ENCODE data around the gene ANKRD16. TPM values are rescaled to one million over a fixed set of nuclear protein-coding genes. Genes with fewer than 3 reads are reported as not detected.
A peak's percentile ranks its signal among the peaks of the same experiment; 100 is the strongest.

ANKRD16 gene
- total and polyA plus RNA-seq, 2 of the 13 experiments (the other 11 are each of a cell fraction or from before 2014, with no cell fraction given): 8.0 to 11.4 TPM

DNA sequence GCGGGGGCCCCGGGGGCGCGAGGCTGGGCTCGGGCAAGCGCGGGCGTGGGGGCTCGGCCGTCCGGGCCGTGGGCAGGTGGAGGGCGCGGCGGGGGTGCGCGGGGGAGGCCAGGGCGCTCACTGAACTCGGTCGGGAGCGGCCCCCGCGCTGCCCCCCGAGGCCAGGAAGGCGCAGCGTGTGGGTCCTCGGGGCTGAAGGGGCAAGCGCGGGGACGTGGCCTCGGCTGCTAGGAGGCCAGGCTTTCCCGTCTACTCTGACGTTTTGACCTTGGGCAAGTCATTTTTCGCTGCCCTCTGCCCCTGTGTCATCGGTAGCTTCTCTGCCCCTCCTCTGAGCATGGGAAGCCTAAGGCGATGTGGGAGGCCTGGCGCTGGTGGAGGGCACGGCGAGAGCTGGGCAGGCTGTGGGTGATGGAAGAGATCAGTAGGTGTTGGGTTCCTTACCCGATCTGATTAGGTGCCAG lies 791 bp upstream of the ANKRD16 start (continued):
- TF ChIP-seq, protein P1, sequence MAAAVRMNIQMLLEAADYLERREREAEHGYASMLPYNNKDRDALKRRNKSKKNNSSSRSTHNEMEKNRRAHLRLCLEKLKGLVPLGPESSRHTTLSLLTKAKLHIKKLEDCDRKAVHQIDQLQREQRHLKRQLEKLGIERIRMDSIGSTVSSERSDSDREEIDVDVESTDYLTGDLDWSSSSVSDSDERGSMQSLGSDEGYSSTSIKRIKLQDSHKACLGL (CRISPR knock-in tag; IDR thresholded peaks at IDR 0.05): no peak
- no peak for TF ChIP-seq ZNF441 (CRISPR knock-in tag; IDR thresholded peaks at IDR 0.05; ENCODE audit: borderline replicate concordance)
- TF ChIP-seq, protein P2, sequence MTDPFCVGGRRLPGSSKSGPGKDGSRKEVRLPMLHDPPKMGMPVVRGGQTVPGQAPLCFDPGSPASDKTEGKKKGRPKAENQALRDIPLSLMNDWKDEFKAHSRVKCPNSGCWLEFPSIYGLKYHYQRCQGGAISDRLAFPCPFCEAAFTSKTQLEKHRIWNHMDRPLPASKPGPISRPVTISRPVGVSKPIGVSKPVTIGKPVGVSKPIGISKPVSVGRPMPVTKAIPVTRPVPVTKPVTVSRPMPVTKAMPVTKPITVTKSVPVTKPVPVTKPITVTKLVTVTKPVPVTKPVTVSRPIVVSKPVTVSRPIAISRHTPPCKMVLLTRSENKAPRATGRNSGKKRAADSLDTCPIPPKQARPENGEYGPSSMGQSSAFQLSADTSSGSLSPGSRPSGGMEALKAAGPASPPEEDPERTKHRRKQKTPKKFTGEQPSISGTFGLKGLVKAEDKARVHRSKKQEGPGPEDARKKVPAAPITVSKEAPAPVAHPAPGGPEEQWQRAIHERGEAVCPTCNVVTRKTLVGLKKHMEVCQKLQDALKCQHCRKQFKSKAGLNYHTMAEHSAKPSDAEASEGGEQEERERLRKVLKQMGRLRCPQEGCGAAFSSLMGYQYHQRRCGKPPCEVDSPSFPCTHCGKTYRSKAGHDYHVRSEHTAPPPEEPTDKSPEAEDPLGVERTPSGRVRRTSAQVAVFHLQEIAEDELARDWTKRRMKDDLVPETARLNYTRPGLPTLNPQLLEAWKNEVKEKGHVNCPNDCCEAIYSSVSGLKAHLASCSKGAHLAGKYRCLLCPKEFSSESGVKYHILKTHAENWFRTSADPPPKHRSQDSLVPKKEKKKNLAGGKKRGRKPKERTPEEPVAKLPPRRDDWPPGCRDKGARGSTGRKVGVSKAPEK (CRISPR knock-in tag; IDR thresholded peaks at IDR 0.05; ENCODE audit: borderline replicate concordance): no peak
- peak; percentile 9 for TF ChIP-seq AGO2 (optimal IDR thresholded peaks at IDR 0.05; ENCODE audit: low read depth, low read length)
- no peak for TF ChIP-seq IKZF1 (IDR thresholded peaks at IDR 0.05)
- peak; percentile 18; the same call in 1 of the 2 replicates for TF ChIP-seq CCDC6 (CRISPR knock-in tag; IDR thresholded peaks at IDR 0.05)
- TF ChIP-seq ZMYM3 (CRISPR knock-in tag; IDR thresholded peaks at IDR 0.05): 0 out of 2 replicates have a peak, but pooled peaks have one; percentile 26

DNA sequence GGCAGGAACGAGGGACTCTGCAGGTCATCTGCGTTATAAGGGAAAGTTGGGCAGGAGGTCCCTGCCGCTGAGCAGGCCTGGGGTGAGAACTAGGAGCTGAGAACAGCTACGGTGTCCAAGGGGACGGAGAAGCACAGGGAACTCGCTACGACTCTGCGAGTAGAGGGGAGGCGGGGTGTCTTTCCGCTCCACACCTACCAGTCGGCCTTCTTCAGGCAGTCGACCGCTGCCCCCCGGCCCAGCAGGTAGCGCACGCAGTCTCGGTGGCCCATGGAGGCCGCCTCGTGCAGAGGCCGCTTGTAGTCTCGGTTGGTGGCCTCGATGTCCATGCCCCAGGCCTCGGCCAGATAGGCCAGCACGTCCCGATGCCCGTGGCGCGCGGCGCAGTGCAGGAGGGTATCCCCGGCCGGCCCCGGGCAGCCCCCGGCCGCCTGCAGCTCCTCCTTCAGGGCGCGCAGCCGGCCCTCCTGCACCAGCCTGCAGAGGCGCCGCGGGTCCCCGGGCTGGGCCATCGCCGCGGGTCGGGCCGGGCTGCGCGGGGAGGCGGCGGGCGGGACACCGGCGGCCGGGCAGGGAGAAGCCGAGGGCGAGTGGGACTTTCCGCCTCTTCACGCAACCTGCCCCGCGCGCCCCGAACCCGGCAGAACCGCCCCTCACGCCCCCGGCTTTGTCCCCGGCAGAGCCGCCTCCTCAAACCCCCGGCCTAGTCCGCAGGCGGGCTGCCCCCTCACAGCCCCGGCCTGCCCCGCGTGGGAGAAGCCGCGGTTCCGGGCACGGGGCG lies 660 bp downstream of the ANKRD16 start:
- Histone ChIP-seq H3K4me3 (replicated peaks in 1 of 3; ENCODE audit: insufficient read depth in 1 of 3, low read depth in 2 of 3, low read length in 3 of 3) (peak overlapping the region; percentile 77 to 86 (median 79)), H4K20me1 (ENCODE audit: insufficient read depth, low read length) (peaks cover 8% of the 10 kb centered on the region), H3K4me1 (ENCODE audit: insufficient read depth, low read length) (peaks cover 55% of the 10 kb centered on the region), H3K4me2 (ENCODE audit: low read depth, low read length) (peak overlapping the region; percentile 88), H3K27me3 (ENCODE audit: control insufficient read depth in 1 of 2, insufficient read depth in 2 of 2, low read length in 2 of 2) (no peaks in the 10 kb centered on the region; a peak in 1 of 5 replicates), H3K9ac (ENCODE audit: insufficient read depth, low read depth, low read length) (peak overlapping the region; percentile 93), H2AFZ (ENCODE audit: low read length) (no peak overlapping the region), H3K27ac (ENCODE audit: extremely low read length, insufficient read depth, low read length) (peak overlapping the region; percentile 84), H3K36me3 (replicated peaks in 1 of 2; ENCODE audit: control insufficient read depth in 1 of 2, insufficient read depth in 2 of 2, low read length in 2 of 2) (peaks cover 4 to 18% of the 10 kb centered on the region in 2 experiments; a peak in 4 of 5 replicates), H3K9me3 (ENCODE audit: low read length) (no peaks in the 10 kb centered on the region), H3K79me2 (ENCODE audit: insufficient read depth, low read length) (peaks cover 55% of the 10 kb centered on the region)
- no TSS peak for BruUV-seq (replicated peaks)
- ChIA-PET CTCF (ENCODE audit: low intra/inter-chr PET ratio, low total read pairs) (no interaction called here), POLR2A (interaction anchor here (0.9 to 2.9 kb wide), 13 partner anchors 15 to 443 kb away, joined by 3 to 28 read pairs (median 5); partner anchors contain the start of genes GDI2 and TASOR2)
- whole genome bisulfite sequencing (ENCODE audit: low lambda C conversion rate): 0% methylated on average over 5 of the region's 80 CpGs
- ATAC-seq: peak; percentile 72
- in situ Hi-C loops (cut with HindIII; ENCODE audit: extremely low pct_ligation_motif_present, low pct_unique_long_range_greater_than_20kb): no loop called here
- intact Hi-C loops (cut with micrococcal nuclease; ENCODE audit: unreplicated experiment): loop anchor here (5.0 kb wide), 2 partner anchors 77 to 207 kb away; partner anchors contain the start of genes GDI2 and TASOR2
- peak; percentile 25 for DNase-seq (ENCODE audit: low spot score)
- no peak for FAIRE-seq
- peak; percentile 10; the same call in 1 of the 2 replicates for TF ChIP-seq ZNF234 (CRISPR knock-in tag; conservative IDR thresholded peaks at IDR 0.05)
- 0 out of 2 replicates have a peak, but pooled peaks have one; percentile 27 for TF ChIP-seq ZNF530 (CRISPR knock-in tag; IDR thresholded peaks at IDR 0.05; ENCODE audit: low read depth)
- TF ChIP-seq, protein P3, sequence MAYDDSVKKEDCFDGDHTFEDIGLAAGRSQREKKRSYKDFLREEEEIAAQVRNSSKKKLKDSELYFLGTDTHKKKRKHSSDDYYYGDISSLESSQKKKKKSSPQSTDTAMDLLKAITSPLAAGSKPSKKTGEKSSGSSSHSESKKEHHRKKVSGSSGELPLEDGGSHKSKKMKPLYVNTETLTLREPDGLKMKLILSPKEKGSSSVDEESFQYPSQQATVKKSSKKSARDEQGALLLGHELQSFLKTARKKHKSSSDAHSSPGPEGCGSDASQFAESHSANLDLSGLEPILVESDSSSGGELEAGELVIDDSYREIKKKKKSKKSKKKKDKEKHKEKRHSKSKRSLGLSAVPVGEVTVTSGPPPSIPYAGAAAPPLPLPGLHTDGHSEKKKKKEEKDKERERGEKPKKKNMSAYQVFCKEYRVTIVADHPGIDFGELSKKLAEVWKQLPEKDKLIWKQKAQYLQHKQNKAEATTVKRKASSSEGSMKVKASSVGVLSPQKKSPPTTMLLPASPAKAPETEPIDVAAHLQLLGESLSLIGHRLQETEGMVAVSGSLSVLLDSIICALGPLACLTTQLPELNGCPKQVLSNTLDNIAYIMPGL (CRISPR knock-in tag; IDR thresholded peaks at IDR 0.05; ENCODE audit: borderline replicate concordance in 1 of 2, low read depth in 1 of 2): peak in 1 of 2 experiments; percentile 25; a peak in 1 of 4 replicates
- TF ChIP-seq ZEB1 (IDR thresholded peaks at IDR 0.05; ENCODE audit: insufficient replicate concordance, low read depth): no peak
- TF ChIP-seq RFX3 (CRISPR knock-in tag; IDR thresholded peaks at IDR 0.05): 0 out of 2 replicates have a peak, but pooled peaks have one; percentile 1
- TF ChIP-seq, protein P4, sequence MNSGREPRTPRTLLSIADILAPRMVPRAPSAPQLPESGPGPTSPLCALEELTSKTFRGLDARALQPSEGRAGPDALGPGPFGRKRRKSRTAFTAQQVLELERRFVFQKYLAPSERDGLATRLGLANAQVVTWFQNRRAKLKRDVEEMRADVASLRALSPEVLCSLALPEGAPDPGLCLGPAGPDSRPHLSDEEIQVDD (CRISPR knock-in tag; IDR thresholded peaks at IDR 0.05; ENCODE audit: borderline replicate concordance): peak; percentile 50; the same call in 1 of the 2 replicates
- 0 out of 2 replicates have a peak, but pooled peaks have one; percentile 13 for TF ChIP-seq ZNF33B (CRISPR knock-in tag; IDR thresholded peaks at IDR 0.05)
- 0 out of 2 replicates have a peak, but pooled peaks have one; percentile 34 for TF ChIP-seq FOXC1 (CRISPR knock-in tag; IDR thresholded peaks at IDR 0.05; ENCODE audit: borderline replicate concordance)
- TF ChIP-seq POLR2A (IDR thresholded peaks at IDR 0.05; ENCODE audit: insufficient read depth in 1 of 2, low read depth in 2 of 2, low read length in 2 of 2): peak; percentile 46 to 67; a peak in 3 of 4 replicates
